MM.1S (cell line): ENCODE results near the gene AGK.

ENCODE experiments used
- CTCF ChIP-seq: fragments of 300-600 bp; sonication (generic); IDR thresholded peaks from 2 replicates; pipeline ENCODE4 v1.5.1; 2016; ENCODE audit warnings: antibody characterized with exemption, low read length, mixed read lengths
- EZH2 ChIP-seq: fragments of 300-600 bp; sonication (generic); optimal IDR thresholded peaks from 2 replicates; pipeline ENCODE3; 2017; ENCODE audit warnings: low read depth, mild to moderate bottlenecking, antibody characterized with exemption, low read length, mixed read lengths
- EZH2phosphoT487 ChIP-seq: fragments of 300-600 bp; sonication (generic); IDR thresholded peaks from 2 replicates; pipeline ENCODE4 v1.6.1; 2018; ENCODE audit warnings: antibody characterized with exemption, low read length

- TF ChIP-seq CTCF (no peak), EZH2phosphoT487 (no peak), EZH2 (no peak)
Observed at GRCh38 chr7:141660259-141660658, 109.0 kb downstream of the AGK start.
